Neural cell (in vitro differentiated cells): ENCODE measurements around the gene HDHD2. TPM values are rescaled to one million over a fixed set of nuclear protein-coding genes. Genes with fewer than 3 reads are reported as not detected.

Experiments
- H2AFZ ChIP-seq: fragments of 200-600, 300-800 bp; sonication (generic), shearing (Covaris generic); 2 replicates; pipeline ENCODE4 v1.6.0; 2014; ENCODE audit warnings: low read depth, mild to moderate bottlenecking, antibody characterized with exemption, low read length, moderate library complexity
- H3F3A ChIP-seq: fragments of 200-600 bp; shearing (Covaris generic); 2 replicates; pipeline ENCODE4 v1.6.1; 2016; ENCODE audit warnings: mild to moderate bottlenecking, moderate library complexity, mixed read lengths, antibody characterized with exemption, low read length; ENCODE audit not compliant: insufficient read depth, poor library complexity, severe bottlenecking
- H3K27ac ChIP-seq: fragments of 200-600, 300-800 bp; sonication (generic), shearing (Covaris generic); 2 replicates; pipeline ENCODE4 v1.5.1; 2014; ENCODE audit warnings: mild to moderate bottlenecking, low read length, moderate library complexity
- H3K27me3 ChIP-seq: fragments of 300-800, 200-600 bp; sonication (generic), shearing (Covaris generic); 2 replicates; pipeline ENCODE4 v1.6.0; 2014; ENCODE audit warnings: mild to moderate bottlenecking, low read depth, low read length, moderate library complexity; ENCODE audit not compliant: insufficient read depth
- H3K36me3 ChIP-seq: fragments of 300-800, 200-600 bp; sonication (generic), shearing (Covaris generic); 2 replicates; pipeline ENCODE4 v1.5.1; 2014; ENCODE audit warnings: mild to moderate bottlenecking, antibody characterized with exemption, low read length, moderate library complexity; ENCODE audit not compliant: insufficient read depth
- H3K4me2 ChIP-seq: fragments of 300-800, 200-600 bp; sonication (generic), shearing (Covaris generic); 2 replicates; pipeline ENCODE4 v1.6.0; 2014; ENCODE audit warnings: mild to moderate bottlenecking, low read length
- H3K4me3 ChIP-seq: fragments of 300-800, 200-600 bp; sonication (generic), shearing (Covaris generic); 2 replicates; pipeline ENCODE4 v1.5.1; 2014; ENCODE audit warnings: mild to moderate bottlenecking, low read length, moderate library complexity
- H3K79me2 ChIP-seq: fragments of 200-600 bp; shearing (Covaris generic); replicated peaks from 2 replicates; pipeline ENCODE4 v1.6.0; 2014; ENCODE audit warnings: mild to moderate bottlenecking, low read length, moderate library complexity; ENCODE audit not compliant: insufficient read depth
- H3K9ac ChIP-seq: fragments of 300-800, 200-600 bp; sonication (generic), shearing (Covaris generic); 2 replicates; pipeline ENCODE4 v1.6.1; 2016; ENCODE audit warnings: mild to moderate bottlenecking, low read length, mixed read lengths
- H3K9me2 ChIP-seq: fragments of 200-600 bp; shearing (Covaris generic); 2 replicates; pipeline ENCODE4 v1.6.1; 2016; ENCODE audit warnings: mild to moderate bottlenecking, low read length, mixed read lengths; ENCODE audit not compliant: insufficient read depth
- H3K9me3 ChIP-seq: fragments of 200-600, 300-800 bp; sonication (generic), shearing (Covaris generic); 2 replicates; pipeline ENCODE4 v1.6.1; 2016; ENCODE audit warnings: mild to moderate bottlenecking, mixed run types, low read length, moderate library complexity, mixed read lengths
- H4K20me1 ChIP-seq: fragments of 200-600 bp; shearing (Covaris generic); 2 replicates; pipeline ENCODE4 v1.6.1; 2016; ENCODE audit warnings: mild to moderate bottlenecking, mixed run types; ENCODE audit not compliant: insufficient read depth
- EP300 ChIP-seq: fragments of 450-650 bp; conservative IDR thresholded peaks from 2 replicates; pipeline ENCODE4 v1.6.1; 2014; ENCODE audit warnings: antibody characterized with exemption, mild to moderate bottlenecking, moderate library complexity; ENCODE audit not compliant: poor library complexity, severe bottlenecking
- EZH2 ChIP-seq: fragments of 200-600, 300-800 bp; shearing (Covaris generic), sonication (generic); IDR thresholded peaks from 2 replicates; pipeline ENCODE4 v1.6.1; 2014; ENCODE audit warnings: antibody characterized with exemption, low read length, borderline replicate concordance, mild to moderate bottlenecking; ENCODE audit not compliant: insufficient read depth, poor library complexity, severe bottlenecking
- MXI1 ChIP-seq: fragments of 450-650 bp; conservative IDR thresholded peaks from 2 replicates; pipeline ENCODE4 v1.6.1; 2014; ENCODE audit warnings: antibody characterized with exemption, mild to moderate bottlenecking; ENCODE audit not compliant: poor library complexity, severe bottlenecking
- POLR2AphosphoS5 ChIP-seq: IDR thresholded peaks from 2 replicates; pipeline ENCODE4 v1.6.1; 2012
- RAD21 ChIP-seq: fragments of 450-650 bp; conservative IDR thresholded peaks from 2 replicates; pipeline ENCODE4 v1.6.1; 2014; ENCODE audit warnings: antibody characterized with exemption, mild to moderate bottlenecking, moderate library complexity
- SMC3 ChIP-seq: fragments of 450-650 bp; conservative IDR thresholded peaks from 2 replicates; pipeline ENCODE4 v1.6.1; 2014; ENCODE audit warnings: antibody characterized with exemption, mild to moderate bottlenecking, moderate library complexity; ENCODE audit not compliant: poor library complexity
- TAF1 ChIP-seq: IDR thresholded peaks from 2 replicates; pipeline ENCODE4 v1.6.1; 2012; ENCODE audit warnings: low read depth
- polyA plus RNA-seq: library from polyadenylated mRNA; depleted of rRNA; stranded (reverse); fragments of >200 nt; gene quantifications from 2 replicates; pipeline ENCODE4 v1.2.3, GENCODE V29; 2014
- TF ChIP-seq, protein P1 (sequence below): fragments of 450-650 bp; IDR thresholded peaks from 2 replicates; pipeline ENCODE4 v1.5.1; 2014; ENCODE audit warnings: antibody characterized with exemption, mild to moderate bottlenecking, moderate library complexity; ENCODE audit not compliant: poor library complexity, severe bottlenecking
- TF ChIP-seq, protein P2 (sequence below): IDR thresholded peaks from 2 replicates; pipeline ENCODE4 v1.6.1; 2012; ENCODE audit warnings: borderline replicate concordance

HDHD2 gene
- polyA plus RNA-seq, 1 donor from 2014 or later: 61.3 TPM

- Histone ChIP-seq H3K4me2 (no peak overlapping the region), H3K9me3 (no peaks in the 10 kb centered on the region), H2AFZ (no peak overlapping the region), H3K36me3 (no peaks in the 10 kb centered on the region), H3K4me3 (no peak overlapping the region), H3K9me2 (no peaks in the 10 kb centered on the region), H3K79me2 (no peaks in the 10 kb centered on the region), H3K27ac (no peak overlapping the region), H3K9ac (no peak overlapping the region), H3K27me3 (no peaks in the 10 kb centered on the region), H4K20me1 (no peaks in the 10 kb centered on the region), H3F3A (no peaks in the 10 kb centered on the region)
- TF ChIP-seq EP300 (no peak), SMC3 (no peak), TAF1 (no peak), POLR2AphosphoS5 (no peak), RAD21 (no peak), EZH2 (no peak), MXI1 (no peak)
- TF ChIP-seq, protein P1, sequence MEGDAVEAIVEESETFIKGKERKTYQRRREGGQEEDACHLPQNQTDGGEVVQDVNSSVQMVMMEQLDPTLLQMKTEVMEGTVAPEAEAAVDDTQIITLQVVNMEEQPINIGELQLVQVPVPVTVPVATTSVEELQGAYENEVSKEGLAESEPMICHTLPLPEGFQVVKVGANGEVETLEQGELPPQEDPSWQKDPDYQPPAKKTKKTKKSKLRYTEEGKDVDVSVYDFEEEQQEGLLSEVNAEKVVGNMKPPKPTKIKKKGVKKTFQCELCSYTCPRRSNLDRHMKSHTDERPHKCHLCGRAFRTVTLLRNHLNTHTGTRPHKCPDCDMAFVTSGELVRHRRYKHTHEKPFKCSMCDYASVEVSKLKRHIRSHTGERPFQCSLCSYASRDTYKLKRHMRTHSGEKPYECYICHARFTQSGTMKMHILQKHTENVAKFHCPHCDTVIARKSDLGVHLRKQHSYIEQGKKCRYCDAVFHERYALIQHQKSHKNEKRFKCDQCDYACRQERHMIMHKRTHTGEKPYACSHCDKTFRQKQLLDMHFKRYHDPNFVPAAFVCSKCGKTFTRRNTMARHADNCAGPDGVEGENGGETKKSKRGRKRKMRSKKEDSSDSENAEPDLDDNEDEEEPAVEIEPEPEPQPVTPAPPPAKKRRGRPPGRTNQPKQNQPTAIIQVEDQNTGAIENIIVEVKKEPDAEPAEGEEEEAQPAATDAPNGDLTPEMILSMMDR: no peak
- TF ChIP-seq, protein P2, sequence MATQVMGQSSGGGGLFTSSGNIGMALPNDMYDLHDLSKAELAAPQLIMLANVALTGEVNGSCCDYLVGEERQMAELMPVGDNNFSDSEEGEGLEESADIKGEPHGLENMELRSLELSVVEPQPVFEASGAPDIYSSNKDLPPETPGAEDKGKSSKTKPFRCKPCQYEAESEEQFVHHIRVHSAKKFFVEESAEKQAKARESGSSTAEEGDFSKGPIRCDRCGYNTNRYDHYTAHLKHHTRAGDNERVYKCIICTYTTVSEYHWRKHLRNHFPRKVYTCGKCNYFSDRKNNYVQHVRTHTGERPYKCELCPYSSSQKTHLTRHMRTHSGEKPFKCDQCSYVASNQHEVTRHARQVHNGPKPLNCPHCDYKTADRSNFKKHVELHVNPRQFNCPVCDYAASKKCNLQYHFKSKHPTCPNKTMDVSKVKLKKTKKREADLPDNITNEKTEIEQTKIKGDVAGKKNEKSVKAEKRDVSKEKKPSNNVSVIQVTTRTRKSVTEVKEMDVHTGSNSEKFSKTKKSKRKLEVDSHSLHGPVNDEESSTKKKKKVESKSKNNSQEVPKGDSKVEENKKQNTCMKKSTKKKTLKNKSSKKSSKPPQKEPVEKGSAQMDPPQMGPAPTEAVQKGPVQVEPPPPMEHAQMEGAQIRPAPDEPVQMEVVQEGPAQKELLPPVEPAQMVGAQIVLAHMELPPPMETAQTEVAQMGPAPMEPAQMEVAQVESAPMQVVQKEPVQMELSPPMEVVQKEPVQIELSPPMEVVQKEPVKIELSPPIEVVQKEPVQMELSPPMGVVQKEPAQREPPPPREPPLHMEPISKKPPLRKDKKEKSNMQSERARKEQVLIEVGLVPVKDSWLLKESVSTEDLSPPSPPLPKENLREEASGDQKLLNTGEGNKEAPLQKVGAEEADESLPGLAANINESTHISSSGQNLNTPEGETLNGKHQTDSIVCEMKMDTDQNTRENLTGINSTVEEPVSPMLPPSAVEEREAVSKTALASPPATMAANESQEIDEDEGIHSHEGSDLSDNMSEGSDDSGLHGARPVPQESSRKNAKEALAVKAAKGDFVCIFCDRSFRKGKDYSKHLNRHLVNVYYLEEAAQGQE: no peak
Measured at GRCh38 chr18:47110492-47111274, 39.6 kb downstream of the HDHD2 start.

DNA sequence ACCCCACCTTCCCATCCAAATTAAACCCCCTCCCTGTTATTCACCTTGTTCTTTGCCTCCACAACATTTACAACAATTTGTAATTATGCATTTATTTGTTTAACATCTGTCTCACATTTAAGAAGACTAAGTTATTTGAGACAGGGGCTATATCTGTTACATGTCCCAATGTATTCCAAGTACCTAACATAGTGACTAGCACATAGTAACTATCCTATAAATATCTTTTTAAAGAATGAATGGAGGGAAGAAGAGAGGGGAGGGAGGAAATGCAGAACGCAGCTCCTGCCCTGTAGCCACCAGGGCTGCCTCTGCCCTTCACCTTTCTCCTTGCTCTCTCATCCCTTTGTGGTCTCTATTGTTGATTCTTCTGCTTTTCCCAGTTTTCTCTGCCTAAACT, 40.6 kb downstream of the HDHD2 start:
- TF ChIP-seq EP300: no peak
- no peak for TF ChIP-seq TAF1
- TF ChIP-seq SMC3: no peak
- TF ChIP-seq, protein P1: no peak
- TF ChIP-seq RAD21: no peak
- no peak for TF ChIP-seq MXI1
- TF ChIP-seq, protein P2: no peak
- no peak for TF ChIP-seq POLR2AphosphoS5
- TF ChIP-seq EZH2: no peak
- no peaks in the 10 kb centered on the region for H4K20me1 ChIP-seq
- no peaks in the 10 kb centered on the region for H3K79me2 ChIP-seq
- H3F3A ChIP-seq: no peaks in the 10 kb centered on the region
- no peaks in the 10 kb centered on the region for H3K9me3 ChIP-seq
- H2AFZ ChIP-seq: no peak overlapping the region
- H3K9me2 ChIP-seq: no peaks in the 10 kb centered on the region
- H3K36me3 ChIP-seq: no peaks in the 10 kb centered on the region
- H3K4me3 ChIP-seq: no peak overlapping the region
- no peak overlapping the region for H3K4me2 ChIP-seq
- no peak overlapping the region for H3K9ac ChIP-seq
- no peaks in the 10 kb centered on the region for H3K27me3 ChIP-seq
- H3K27ac ChIP-seq: no peak overlapping the region
